ENCODE data around the gene BACH2. TPM values are rescaled to one million over a fixed set of nuclear protein-coding genes. Genes with fewer than 3 reads are reported as not detected.
"Not testable (repeated sequence)": the region's sequence is repeated elsewhere in the genome, so short reads cannot be mapped to it uniquely, and the experiment has no call there.

Gene BACH2
- total and polyA plus RNA-seq, 4 experiments from 2014 or later, result 6.5 to 48.0 (median 25.8) TPM

DNA sequence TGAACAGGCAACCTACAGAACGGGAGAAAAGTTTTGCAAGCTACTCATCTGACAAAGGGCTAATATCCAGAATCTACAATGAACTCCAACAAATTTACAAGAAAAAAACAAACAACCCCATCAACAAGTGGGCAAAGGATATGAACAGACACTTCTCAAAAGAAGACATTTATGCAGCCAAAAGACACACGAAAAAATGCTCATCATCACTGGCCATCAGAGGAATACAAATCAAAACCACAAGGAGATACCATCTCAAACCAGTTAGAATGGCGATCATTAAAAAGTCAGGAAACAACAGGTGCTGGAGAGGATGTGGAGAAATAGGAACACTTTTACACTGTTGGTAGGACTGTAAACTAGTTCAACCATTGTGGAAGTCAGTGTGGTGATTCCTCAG lies 237.5 kb downstream of the BACH2 start:
- H3K4me1 Mint-ChIP-seq, result peaks cover 9 to 32% (median 12%) of the 10 kb centered on the region in 4 donors
- intact Hi-C loops (cut with micrococcal nuclease); H3K27me3 Mint-ChIP-seq; H3K4me3 ChIP-seq (ENCODE audit: low read length in 2 of 2); H3K9me3 ChIP-seq (ENCODE audit: control insufficient read depth in 1 of 2, low read length in 2 of 2); DNase-seq; H3K27ac Mint-ChIP-seq; H3K27me3 ChIP-seq (ENCODE audit: insufficient read depth, low read length); H3K4me1 ChIP-seq (ENCODE audit: insufficient read depth, low read length); H3K36me3 ChIP-seq (ENCODE audit: insufficient read depth, low read length); H3K4me3 Mint-ChIP-seq; POLR2A ChIA-PET (ENCODE audit: partially characterized antibody); CTCF ChIA-PET (ENCODE audit: partially characterized antibody); H3K27ac ChIP-seq (ENCODE audit: low read depth, low read length): not testable (repeated sequence)
- peaks cover 0 to 16% (median 4%) of the 10 kb centered on the region in 8 donors for H3K9me3 Mint-ChIP-seq
- H3K36me3 Mint-ChIP-seq, result peaks cover 25 to 28% of the 10 kb centered on the region in 2 donors

DNA sequence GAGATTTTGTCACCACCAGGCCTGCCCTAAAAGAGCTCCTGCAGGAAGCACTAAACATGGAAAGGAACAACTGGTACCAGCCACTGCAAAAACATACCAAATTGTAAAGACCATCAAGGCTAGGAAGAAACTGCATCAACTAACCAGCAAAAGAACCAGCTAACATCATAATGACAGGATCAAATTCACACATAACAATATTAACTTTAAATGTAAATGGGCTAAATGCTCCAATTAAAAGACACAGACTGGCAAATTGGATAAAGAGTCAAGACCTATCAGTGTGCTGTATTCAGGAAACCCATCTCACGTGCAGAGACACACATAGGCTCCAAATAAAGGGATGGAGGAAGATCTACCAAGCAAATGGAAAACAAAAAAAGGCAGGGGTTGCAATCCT lies 240.7 kb downstream of the BACH2 start:
- DNase-seq; H3K4me3 Mint-ChIP-seq; H3K27ac ChIP-seq (ENCODE audit: low read depth, low read length); intact Hi-C loops (cut with micrococcal nuclease); H3K27me3 ChIP-seq (ENCODE audit: insufficient read depth, low read length); H3K4me1 ChIP-seq (ENCODE audit: insufficient read depth, low read length); H3K9me3 ChIP-seq (ENCODE audit: control insufficient read depth in 1 of 2, low read length in 2 of 2); H3K36me3 ChIP-seq (ENCODE audit: insufficient read depth, low read length); CTCF ChIA-PET (ENCODE audit: partially characterized antibody); H3K27me3 Mint-ChIP-seq; H3K27ac Mint-ChIP-seq; POLR2A ChIA-PET (ENCODE audit: partially characterized antibody); H3K4me3 ChIP-seq (ENCODE audit: low read length in 2 of 2): not testable (repeated sequence)
- Mint-ChIP-seq H3K9me3 (peaks cover 0 to 16% (median 4%) of the 10 kb centered on the region in 8 donors), H3K36me3 (peaks cover 23 to 31% of the 10 kb centered on the region in 2 donors), H3K4me1 (peaks cover 4 to 28% (median 8%) of the 10 kb centered on the region in 4 donors)

DNA sequence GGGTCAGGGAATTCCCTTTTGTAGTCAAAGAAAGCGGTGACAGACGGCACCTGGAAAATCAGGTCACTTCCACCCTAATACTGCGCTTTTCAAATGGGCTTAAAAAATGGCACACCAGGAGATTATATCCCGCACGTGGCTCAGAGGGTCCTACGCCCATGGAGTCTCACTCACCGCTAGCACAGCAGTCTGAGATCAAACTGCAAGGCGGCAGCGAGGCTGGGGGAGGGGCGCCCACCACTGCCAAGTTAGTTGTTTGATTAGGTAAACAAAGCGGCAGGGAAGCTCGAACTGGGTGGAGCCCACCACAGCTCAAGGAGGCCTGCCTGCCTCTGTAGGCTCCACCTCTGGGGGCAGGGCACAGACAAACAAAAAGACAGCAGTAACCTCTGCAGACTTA lies 242.4 kb downstream of the BACH2 start:
- POLR2A ChIA-PET (ENCODE audit: partially characterized antibody); H3K4me3 Mint-ChIP-seq; CTCF ChIA-PET (ENCODE audit: partially characterized antibody); H3K27me3 ChIP-seq (ENCODE audit: insufficient read depth, low read length); H3K4me1 ChIP-seq (ENCODE audit: insufficient read depth, low read length); intact Hi-C loops (cut with micrococcal nuclease); H3K9me3 ChIP-seq (ENCODE audit: control insufficient read depth in 1 of 2, low read length in 2 of 2); H3K27me3 Mint-ChIP-seq; H3K4me3 ChIP-seq (ENCODE audit: low read length in 2 of 2); DNase-seq; H3K27ac Mint-ChIP-seq; H3K27ac ChIP-seq (ENCODE audit: low read depth, low read length); H3K36me3 ChIP-seq (ENCODE audit: insufficient read depth, low read length): not testable (repeated sequence)
- peaks cover 0 to 12% (median 3%) of the 10 kb centered on the region in 8 donors for H3K9me3 Mint-ChIP-seq
- H3K4me1 Mint-ChIP-seq, result peaks cover 8 to 38% (median 11%) of the 10 kb centered on the region in 4 donors
- peaks cover 21 to 25% of the 10 kb centered on the region in 2 donors for H3K36me3 Mint-ChIP-seq

DNA sequence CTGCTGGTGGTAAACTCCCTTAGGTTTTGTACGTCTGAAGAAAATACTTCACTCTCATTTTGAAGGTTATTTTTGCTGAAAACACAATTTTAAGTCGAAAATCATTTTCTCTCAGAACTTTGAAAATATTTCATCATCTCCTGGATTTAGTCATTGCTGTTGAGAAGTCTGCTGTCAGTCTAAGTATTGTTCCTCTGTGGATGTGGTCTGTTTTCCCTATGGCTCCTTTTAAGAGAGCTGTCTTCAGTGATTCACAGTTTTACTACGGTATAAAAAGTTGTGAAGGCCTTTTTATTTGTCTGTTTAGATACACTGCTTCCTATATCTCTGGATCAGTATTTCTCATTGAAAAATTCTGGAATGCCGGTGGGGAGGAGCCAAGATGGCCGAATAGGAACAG lies 243.0 kb downstream of the BACH2 start:
- Mint-ChIP-seq H3K27ac (no peak overlapping the region), H3K9me3 (peaks cover 0 to 12% (median 3%) of the 10 kb centered on the region in 8 donors), H3K4me1 (peaks cover 13 to 43% (median 16%) of the 10 kb centered on the region in 4 donors), H3K27me3 (no peaks in the 10 kb centered on the region), H3K36me3 (peaks cover 23 to 25% of the 10 kb centered on the region in 2 donors), H3K4me3 (no peak overlapping the region)
- H3K27ac ChIP-seq (ENCODE audit: low read depth, low read length), result no peak overlapping the region
- no peaks in the 10 kb centered on the region for H3K36me3 ChIP-seq (ENCODE audit: insufficient read depth, low read length)
- no peak overlapping the region for H3K4me3 ChIP-seq (ENCODE audit: low read length in 2 of 2)
- no peak for DNase-seq
- intact Hi-C loops (cut with micrococcal nuclease), result no loop called here
- peaks cover 6% of the 10 kb centered on the region for H3K4me1 ChIP-seq (ENCODE audit: insufficient read depth, low read length)
- no peaks in the 10 kb centered on the region for H3K9me3 ChIP-seq (ENCODE audit: control insufficient read depth in 1 of 2, low read length in 2 of 2)
- H3K27me3 ChIP-seq (ENCODE audit: insufficient read depth, low read length), result no peaks in the 10 kb centered on the region
- ChIA-PET CTCF (ENCODE audit: partially characterized antibody) (no interaction called here), POLR2A (ENCODE audit: partially characterized antibody) (no interaction called here)

DNA sequence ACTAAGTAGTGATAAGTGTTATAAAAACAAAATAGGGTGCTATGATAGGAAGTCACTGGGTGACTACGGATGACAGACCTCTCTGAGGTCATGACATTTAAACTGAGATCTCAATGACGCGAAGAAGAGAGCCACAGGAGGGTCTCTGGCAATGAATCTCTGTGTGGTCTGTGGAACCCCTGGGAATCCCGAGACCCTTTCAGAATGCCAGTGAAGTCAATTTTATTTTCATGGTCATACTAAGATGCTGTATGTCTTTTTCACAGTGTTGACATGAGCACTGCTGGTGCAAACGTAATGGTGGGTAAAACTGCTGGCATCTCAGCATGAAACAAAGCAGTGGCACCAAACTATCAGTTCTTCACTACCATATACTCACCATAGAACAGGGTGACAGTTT lies 247.3 kb downstream of the BACH2 start:
- H3K27ac ChIP-seq (ENCODE audit: low read depth, low read length), result no peak overlapping the region
- Mint-ChIP-seq H3K27me3 (no peaks in the 10 kb centered on the region), H3K9me3 (peaks cover 0 to 3% (median 0%) of the 10 kb centered on the region in 8 donors), H3K4me1 (peaks cover 17 to 27% (median 22%) of the 10 kb centered on the region in 4 donors), H3K4me3 (peak overlapping the region in 1 of 8 donors; percentile 23), H3K27ac (peak overlapping the region in 4 of 7 donors; percentile 4 to 68 (median 22)), H3K36me3 (peaks cover 8 to 24% of the 10 kb centered on the region in 2 donors)
- no peaks in the 10 kb centered on the region for H3K27me3 ChIP-seq (ENCODE audit: insufficient read depth, low read length)
- H3K9me3 ChIP-seq (ENCODE audit: control insufficient read depth in 1 of 2, low read length in 2 of 2), result no peaks in the 10 kb centered on the region
- no peak overlapping the region for H3K4me3 ChIP-seq (ENCODE audit: low read length in 2 of 2)
- ChIA-PET CTCF (ENCODE audit: partially characterized antibody) (interaction anchor here (0.7 kb wide), 1 partner anchor 129 kb away, joined by 3 read pairs; no protein-coding TSS in a partner anchor), POLR2A (ENCODE audit: partially characterized antibody) (interaction anchor here (1.2 kb wide), 1 partner anchor 11 kb away, joined by 3 read pairs; no protein-coding TSS in a partner anchor)
- DNase-seq, result no peak
- H3K36me3 ChIP-seq (ENCODE audit: insufficient read depth, low read length), result no peaks in the 10 kb centered on the region
- H3K4me1 ChIP-seq (ENCODE audit: insufficient read depth, low read length), result peaks cover 20% of the 10 kb centered on the region
- intact Hi-C loops (cut with micrococcal nuclease), result no loop called here

DNA sequence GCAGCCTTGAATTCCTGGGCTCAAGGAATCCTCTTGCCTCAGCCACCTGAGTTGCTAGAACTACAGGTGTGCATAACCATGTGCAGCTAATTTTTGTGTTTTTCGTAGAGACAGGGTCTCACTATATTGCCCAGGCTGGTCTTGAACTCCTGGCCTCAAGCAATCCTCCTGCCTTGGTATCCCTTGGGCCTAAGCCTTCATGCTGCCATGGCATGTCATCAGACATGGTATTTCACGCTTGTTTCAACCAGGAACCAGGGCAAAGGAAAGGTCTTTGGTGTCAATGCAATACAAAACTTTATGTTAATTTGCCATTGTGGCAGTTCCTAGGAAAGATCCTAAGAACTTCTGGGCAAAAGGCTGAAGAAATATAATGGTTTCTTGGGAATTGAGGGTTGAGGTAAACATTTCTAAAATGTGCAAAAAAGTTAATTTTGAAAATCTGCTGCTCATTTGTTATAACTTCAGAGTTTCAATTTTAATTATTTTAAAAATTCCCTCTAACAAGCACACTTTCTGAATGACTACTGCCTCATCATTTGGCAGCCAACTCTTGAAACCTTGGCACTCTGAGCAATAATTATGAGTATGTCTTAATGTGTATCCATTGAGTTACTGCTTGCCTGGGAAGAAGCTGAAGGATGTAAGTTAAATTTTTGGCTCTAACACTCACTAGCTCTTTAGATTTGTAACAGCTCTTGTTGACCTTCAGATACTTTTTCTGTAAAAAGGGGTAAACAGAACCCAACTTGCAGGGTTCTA lies 248.3 kb downstream of the BACH2 start:
- no peaks in the 10 kb centered on the region for H3K9me3 Mint-ChIP-seq
- intact Hi-C loops (cut with micrococcal nuclease), result no loop called here
- no peaks in the 10 kb centered on the region for H3K36me3 ChIP-seq (ENCODE audit: insufficient read depth, low read length)
- H3K9me3 ChIP-seq (ENCODE audit: control insufficient read depth in 1 of 2, low read length in 2 of 2), result no peaks in the 10 kb centered on the region
- peaks cover 15 to 26% (median 19%) of the 10 kb centered on the region in 4 donors for H3K4me1 Mint-ChIP-seq
- peaks cover 3 to 19% of the 10 kb centered on the region in 2 donors for H3K36me3 Mint-ChIP-seq
- H3K27ac Mint-ChIP-seq, result peak overlapping the region in 1 of 7 donors; percentile 68
- no peak overlapping the region for H3K27ac ChIP-seq (ENCODE audit: low read depth, low read length)
- no peaks in the 10 kb centered on the region for H3K27me3 Mint-ChIP-seq
- CTCF ChIA-PET (ENCODE audit: partially characterized antibody), result interaction anchor here (0.7 kb wide), 1 partner anchor 130 kb away, joined by 3 read pairs; no protein-coding TSS in a partner anchor
- no peaks in the 10 kb centered on the region for H3K27me3 ChIP-seq (ENCODE audit: insufficient read depth, low read length)
- POLR2A ChIA-PET (ENCODE audit: partially characterized antibody), result interaction anchor here (0.9 to 1.2 kb wide), 2 partner anchors 8 to 12 kb away, joined by 3 to 4 read pairs; no protein-coding TSS in a partner anchor
- H3K4me3 ChIP-seq (ENCODE audit: low read length in 2 of 2), result no peak overlapping the region
- DNase-seq, result no peak
- no peak overlapping the region for H3K4me3 Mint-ChIP-seq
- H3K4me1 ChIP-seq (ENCODE audit: insufficient read depth, low read length), result peaks cover 28% of the 10 kb centered on the region

DNA sequence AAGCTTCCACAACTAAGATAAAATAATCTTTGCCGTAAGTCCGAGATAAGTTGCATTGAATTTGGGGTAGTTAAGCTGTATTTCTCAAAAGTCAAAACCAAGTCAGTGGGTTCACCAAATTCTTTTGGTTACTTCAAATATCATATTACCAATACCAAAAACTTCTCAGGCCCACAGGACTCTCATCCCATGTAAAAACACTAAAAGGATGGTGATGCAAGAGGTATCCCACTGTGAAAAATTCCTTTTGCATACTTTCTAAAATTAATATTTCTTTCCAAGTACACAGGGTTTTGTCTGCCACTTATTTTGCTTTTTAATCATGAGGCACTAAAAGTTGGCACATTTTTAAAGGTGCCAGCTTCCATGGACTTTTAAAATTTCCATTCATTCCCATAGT lies 251.1 kb downstream of the BACH2 start:
- POLR2A ChIA-PET (ENCODE audit: partially characterized antibody), result no interaction called here
- peaks cover 7 to 20% of the 10 kb centered on the region in 2 donors for H3K36me3 Mint-ChIP-seq
- peak overlapping the region in 1 of 7 donors; percentile 65 for H3K27ac Mint-ChIP-seq

More for the DNA sequence above, 251.1 kb downstream of the BACH2 start:
- H3K4me1 Mint-ChIP-seq, result peaks cover 15 to 22% (median 19%) of the 10 kb centered on the region in 4 donors
- H3K36me3 ChIP-seq (ENCODE audit: insufficient read depth, low read length), result no peaks in the 10 kb centered on the region
- intact Hi-C loops (cut with micrococcal nuclease), result no loop called here
- no peak overlapping the region for H3K4me3 Mint-ChIP-seq
- no peaks in the 10 kb centered on the region for H3K27me3 Mint-ChIP-seq
- H3K27me3 ChIP-seq (ENCODE audit: insufficient read depth, low read length), result no peaks in the 10 kb centered on the region
- H3K4me3 ChIP-seq (ENCODE audit: low read length in 2 of 2), result no peak overlapping the region
- H3K27ac ChIP-seq (ENCODE audit: low read depth, low read length), result no peak overlapping the region
- no peaks in the 10 kb centered on the region for H3K9me3 Mint-ChIP-seq
- CTCF ChIA-PET (ENCODE audit: partially characterized antibody), result interaction anchor here (0.8 kb wide), 1 partner anchor 60 kb away, joined by 3 read pairs; no protein-coding TSS in a partner anchor
- peaks cover 28% of the 10 kb centered on the region for H3K4me1 ChIP-seq (ENCODE audit: insufficient read depth, low read length)
- no peak for DNase-seq
- H3K9me3 ChIP-seq (ENCODE audit: control insufficient read depth in 1 of 2, low read length in 2 of 2), result no peaks in the 10 kb centered on the region
